Hepatocyte (in vitro differentiated cells): ENCODE results near the gene STPG4. TPM values are rescaled to one million over a fixed set of nuclear protein-coding genes. Genes with fewer than 3 reads are reported as not detected.

ENCODE experiments used
- DNase-seq: peaks from one replicate; pipeline ENCODE4 v3.0.0-alpha.2; 2016; ENCODE audit warnings: low spot score
- H2AFZ ChIP-seq: fragments of 200-600 bp; sonication (generic); 2 replicates; pipeline ENCODE4 v1.6.0; 2016; ENCODE audit warnings: antibody characterized with exemption, mild to moderate bottlenecking
- H3K27ac ChIP-seq: fragments of 200-600 bp; sonication (generic); 2 replicates; pipeline ENCODE4 v1.5.1; 2016; ENCODE audit warnings: mild to moderate bottlenecking
- H3K27me3 ChIP-seq: fragments of 200-600 bp; sonication (generic); 2 replicates; pipeline ENCODE4 v1.6.1; 2016
- H3K36me3 ChIP-seq: fragments of 200-600 bp; sonication (generic); replicated peaks from 2 replicates; pipeline ENCODE4 v1.5.1; 2016; ENCODE audit warnings: low read depth; ENCODE audit not compliant: insufficient read depth
- H3K4me1 ChIP-seq: fragments of 200-600 bp; sonication (generic); 2 replicates; pipeline ENCODE4 v1.5.1; 2016; ENCODE audit warnings: mild to moderate bottlenecking, moderate library complexity; ENCODE audit not compliant: insufficient read depth
- H3K4me2 ChIP-seq: fragments of 200-600 bp; sonication (generic); 2 replicates; pipeline ENCODE4 v1.6.0; 2016
- H3K4me3 ChIP-seq: fragments of 200-600 bp; sonication (generic); 2 replicates; pipeline ENCODE4 v1.5.1; 2016; ENCODE audit warnings: mild to moderate bottlenecking
- H3K79me2 ChIP-seq: fragments of 200-600 bp; sonication (generic); 2 replicates; pipeline ENCODE4 v1.6.0; 2017; ENCODE audit warnings: mild to moderate bottlenecking
- H3K9me2 ChIP-seq: fragments of 200-600 bp; sonication (generic); replicated peaks from 2 replicates; pipeline ENCODE4 v1.6.0; 2017; ENCODE audit warnings: mild to moderate bottlenecking; ENCODE audit not compliant: insufficient read depth
- H3K9me3 ChIP-seq: fragments of 200-600 bp; sonication (generic); 2 replicates; pipeline ENCODE4 v1.5.1; 2016; ENCODE audit warnings: low read depth, mild to moderate bottlenecking
- H4K20me1 ChIP-seq: fragments of 200-600 bp; sonication (generic); 2 replicates; pipeline ENCODE4 v1.6.0; 2016; ENCODE audit warnings: mild to moderate bottlenecking; ENCODE audit not compliant: insufficient read depth, poor library complexity, severe bottlenecking
- EZH2 ChIP-seq: fragments of 200-600 bp; sonication (generic); IDR thresholded peaks from 2 replicates; pipeline ENCODE4 v1.6.1; 2016; ENCODE audit warnings: antibody characterized with exemption, mild to moderate bottlenecking, borderline replicate concordance
- EZH2phosphoT487 ChIP-seq: fragments of 200-600 bp; sonication (generic); IDR thresholded peaks from one replicate; pipeline ENCODE4 v1.6.1; 2018; ENCODE audit warnings: antibody characterized with exemption, mild to moderate bottlenecking, low read depth, moderate library complexity; ENCODE audit not compliant: unreplicated experiment, severe bottlenecking
- WGBS: methylation state at CpG from one replicate; pipeline ENCODE4 v1.1.6; 2016; ENCODE audit warnings: low lambda C conversion rate; ENCODE audit errors: missing lambda C conversion rate; 5-methylcytosine and 5-hydroxymethylcytosine counted together
- polyA plus RNA-seq: library from polyadenylated mRNA; unstranded; fragments of >200 nt; fragmentation: Nextera tagmentation; extraction: Ambion mirVana; gene quantifications from 2 replicates; pipeline ENCODE4 v1.2.1, GENCODE V29; 2016
- total RNA-seq: library from RNA; depleted of rRNA; stranded (reverse); fragments of >200 nt; gene quantifications from 2 replicates; pipeline ENCODE4 v1.2.3, GENCODE V29; 2014
- TF ChIP-seq, protein P1 (sequence below): fragments of 200-600 bp; sonication (generic); IDR thresholded peaks from 2 replicates; pipeline ENCODE4 v1.5.1; 2016; ENCODE audit warnings: antibody characterized with exemption, mild to moderate bottlenecking; ENCODE audit not compliant: poor library complexity

The STPG4 gene
- total and polyA plus RNA-seq, 2 experiments from 2014 or later, result 0.19 TPM; not detected in 1

DNA sequence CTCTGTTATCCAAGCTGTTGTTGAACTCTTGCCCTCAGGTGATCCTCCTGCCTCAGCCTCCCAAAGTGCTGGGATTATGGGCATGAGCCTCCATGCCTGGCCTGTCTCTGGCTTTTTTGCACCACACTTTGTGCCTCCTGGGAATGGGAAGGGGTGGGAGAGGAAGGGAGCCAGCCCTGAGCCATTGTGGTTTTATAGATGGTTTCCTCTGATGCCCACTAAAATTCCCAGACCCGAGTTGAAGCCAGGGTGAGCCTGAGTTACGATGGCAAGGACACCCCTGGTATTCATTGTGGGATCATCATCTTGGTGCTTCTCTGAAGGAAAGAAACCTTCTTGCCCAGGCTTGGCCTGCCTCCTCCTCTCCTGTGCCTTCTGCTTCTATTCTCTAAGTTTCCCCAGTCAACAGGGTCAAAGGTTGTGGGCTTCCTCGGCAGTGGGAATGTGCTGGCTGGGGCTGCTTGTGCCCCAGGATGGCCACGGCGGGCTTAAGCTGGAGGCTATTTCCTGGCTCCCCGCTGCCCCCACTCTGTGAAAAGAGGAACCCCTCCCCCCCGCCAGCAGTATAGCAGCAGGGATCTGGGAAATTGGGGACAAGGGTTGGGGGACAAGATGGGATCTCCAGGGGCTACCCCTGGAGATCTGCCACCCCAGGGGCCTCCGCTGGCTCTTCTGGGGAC, 106.2 kb downstream of the STPG4 start:
- 83% methylated on average over 8 of the region's 8 CpGs for WGBS
- Histone ChIP-seq H3K27ac (no peak overlapping the region), H3K9me3 (no peaks in the 10 kb centered on the region)

DNA sequence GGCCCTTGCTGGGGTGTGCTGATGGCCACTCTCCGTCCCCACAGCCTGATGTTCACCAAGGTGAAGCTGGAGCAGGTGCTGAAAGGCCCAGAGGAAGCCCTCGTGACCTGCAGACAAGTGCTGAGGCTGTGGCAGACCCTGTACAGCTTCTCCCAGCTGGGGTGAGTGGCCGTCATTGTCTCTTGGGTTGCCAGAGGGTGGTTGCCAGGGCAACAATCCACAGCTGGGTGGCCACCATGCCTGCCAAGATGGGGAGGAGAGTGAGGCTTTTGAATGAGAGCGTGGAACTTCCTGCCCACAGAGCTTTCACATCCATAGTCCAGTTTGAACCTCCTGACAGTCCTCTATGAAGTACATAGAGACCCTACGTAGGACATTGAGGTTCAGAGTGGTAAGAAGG, 108.8 kb downstream of the STPG4 start:
- no peak for DNase-seq
- H3K4me1 ChIP-seq, result peaks cover 26% of the 10 kb centered on the region
- WGBS, result 95% methylated on average over 5 of the region's 5 CpGs
- H3K9me3 ChIP-seq, result no peaks in the 10 kb centered on the region
- no peak overlapping the region for H3K4me2 ChIP-seq
- no peaks in the 10 kb centered on the region for H3K36me3 ChIP-seq
- no peak overlapping the region for H3K27ac ChIP-seq
- no peaks in the 10 kb centered on the region for H4K20me1 ChIP-seq
- H3K27me3 ChIP-seq, result no peaks in the 10 kb centered on the region
- H2AFZ ChIP-seq, result no peak overlapping the region
- TF ChIP-seq EZH2phosphoT487, result no peak
- TF ChIP-seq, protein P1, sequence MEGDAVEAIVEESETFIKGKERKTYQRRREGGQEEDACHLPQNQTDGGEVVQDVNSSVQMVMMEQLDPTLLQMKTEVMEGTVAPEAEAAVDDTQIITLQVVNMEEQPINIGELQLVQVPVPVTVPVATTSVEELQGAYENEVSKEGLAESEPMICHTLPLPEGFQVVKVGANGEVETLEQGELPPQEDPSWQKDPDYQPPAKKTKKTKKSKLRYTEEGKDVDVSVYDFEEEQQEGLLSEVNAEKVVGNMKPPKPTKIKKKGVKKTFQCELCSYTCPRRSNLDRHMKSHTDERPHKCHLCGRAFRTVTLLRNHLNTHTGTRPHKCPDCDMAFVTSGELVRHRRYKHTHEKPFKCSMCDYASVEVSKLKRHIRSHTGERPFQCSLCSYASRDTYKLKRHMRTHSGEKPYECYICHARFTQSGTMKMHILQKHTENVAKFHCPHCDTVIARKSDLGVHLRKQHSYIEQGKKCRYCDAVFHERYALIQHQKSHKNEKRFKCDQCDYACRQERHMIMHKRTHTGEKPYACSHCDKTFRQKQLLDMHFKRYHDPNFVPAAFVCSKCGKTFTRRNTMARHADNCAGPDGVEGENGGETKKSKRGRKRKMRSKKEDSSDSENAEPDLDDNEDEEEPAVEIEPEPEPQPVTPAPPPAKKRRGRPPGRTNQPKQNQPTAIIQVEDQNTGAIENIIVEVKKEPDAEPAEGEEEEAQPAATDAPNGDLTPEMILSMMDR, result no peak
- TF ChIP-seq EZH2, result no peak
- no peaks in the 10 kb centered on the region for H3K9me2 ChIP-seq
- no peak overlapping the region for H3K4me3 ChIP-seq
- H3K79me2 ChIP-seq, result no peaks in the 10 kb centered on the region

More for the DNA sequence above, 106.2 kb downstream of the STPG4 start:
- Histone ChIP-seq H2AFZ (no peak overlapping the region), H3K9me2 (no peaks in the 10 kb centered on the region), H3K27me3 (no peaks in the 10 kb centered on the region), H3K4me3 (no peak overlapping the region), H3K79me2 (no peaks in the 10 kb centered on the region), H4K20me1 (no peaks in the 10 kb centered on the region), H3K4me2 (no peak overlapping the region), H3K36me3 (no peaks in the 10 kb centered on the region), H3K4me1 (peaks cover 2% of the 10 kb centered on the region)
- no peak for TF ChIP-seq EZH2phosphoT487
- TF ChIP-seq, protein P1, result no peak
- TF ChIP-seq EZH2, result no peak
- DNase-seq, result no peak

DNA sequence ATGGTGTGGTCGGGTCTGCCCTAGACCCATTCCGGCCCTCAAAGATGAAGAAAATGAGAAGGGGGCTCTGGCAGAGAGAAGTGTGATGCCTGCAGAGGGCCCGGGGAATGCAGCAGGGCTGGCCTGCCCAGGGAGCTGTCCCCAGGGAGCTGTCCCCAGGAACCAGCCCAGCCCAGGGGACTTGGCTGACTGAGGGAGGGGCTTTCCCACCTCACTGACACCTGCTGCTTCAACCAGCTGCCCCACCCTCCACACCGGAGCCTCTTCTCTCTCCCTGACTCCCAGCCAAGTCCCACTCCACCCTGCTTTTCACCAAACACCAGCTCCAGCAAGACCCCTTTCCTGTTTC, 111.2 kb downstream of the STPG4 start:
- Histone ChIP-seq H3K27me3 (no peaks in the 10 kb centered on the region), H3K4me1 (peaks cover 35% of the 10 kb centered on the region), H3K9me3 (no peaks in the 10 kb centered on the region), H2AFZ (no peak overlapping the region), H3K79me2 (no peaks in the 10 kb centered on the region), H3K9me2 (no peaks in the 10 kb centered on the region), H3K4me2 (no peak overlapping the region), H3K4me3 (no peak overlapping the region), H3K27ac (peak overlapping the region; percentile 68), H3K36me3 (no peaks in the 10 kb centered on the region), H4K20me1 (no peaks in the 10 kb centered on the region)
- no peak for DNase-seq
- 68% methylated on average over 4 of the region's 4 CpGs for WGBS
- TF ChIP-seq, protein P1, result no peak
- TF ChIP-seq EZH2phosphoT487 (no peak), EZH2 (no peak)
